G401 (cell line): ENCODE data around the gene B4GALT2. TPM values are rescaled to one million over a fixed set of nuclear protein-coding genes. Genes with fewer than 3 reads are reported as not detected.

Experiments
- DNase-seq: peaks from one replicate; pipeline ENCODE4 v3.0.0-alpha.2; 2015; ENCODE audit warnings: low spot score
- in situ Hi-C: cut with HindIII; loops from 2 replicates; pipeline ENCODE4 v1.10.0; 2016; ENCODE audit warnings: low sequenced_read_pairs, mixed read lengths
- total RNA-seq: library from RNA; depleted of rRNA; stranded (reverse); fragments of >200 nt; shearing (Covaris generic); gene quantifications from 2 replicates; pipeline ENCODE4 v1.2.3, GENCODE V29; 2014

Gene B4GALT2
- total RNA-seq, 1 experiment from 2014 or later = 38.9 TPM

DNA sequence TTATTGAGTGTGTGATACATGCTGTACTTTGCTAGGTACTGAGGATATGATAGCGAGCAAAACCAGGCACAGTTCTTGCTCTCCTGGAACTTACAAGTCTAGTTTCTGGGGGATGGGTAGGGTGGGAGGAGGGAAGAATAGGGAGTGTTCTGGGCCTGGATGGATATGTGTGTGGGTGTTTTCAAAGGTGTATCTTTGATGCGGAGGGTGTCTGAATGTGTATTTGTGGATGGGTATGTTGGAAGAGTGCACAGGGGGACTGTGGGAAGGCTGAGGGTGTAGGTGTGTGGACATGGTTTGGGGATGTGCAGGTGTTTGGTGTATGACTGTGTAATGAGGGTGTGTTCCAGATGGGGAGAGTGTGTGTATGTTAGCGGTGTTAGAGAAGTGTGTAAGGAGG lies 13.7 kb upstream of the B4GALT2 start:
- no peak for DNase-seq
- in situ Hi-C loops = no loop called here

GRCh38 chr1:43968348-43968948 lies 10.6 kb upstream of the B4GALT2 start:
- in situ Hi-C loops = no loop called here
- DNase-seq = no peak

DNA sequence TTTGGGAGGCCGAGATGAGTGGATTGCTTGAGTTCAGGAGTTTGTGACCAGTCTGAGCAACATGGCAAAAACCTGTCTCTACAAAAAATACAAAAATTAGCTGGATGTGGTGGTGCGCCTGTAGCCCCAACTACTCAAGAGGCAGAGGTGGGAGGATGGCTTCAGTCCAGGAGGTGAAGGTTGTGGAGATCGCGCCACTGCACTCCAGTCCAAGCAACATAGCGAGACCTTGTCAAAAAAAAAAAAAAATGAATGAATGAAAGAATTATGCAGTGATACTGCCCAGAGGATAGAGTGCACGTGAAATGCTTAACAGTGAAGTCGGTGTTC lies 9.6 kb upstream of the B4GALT2 start:
- no peak for DNase-seq
- in situ Hi-C loops = no loop called here

GRCh38 chr1:43969746-43970466 lies 9.1 kb upstream of the B4GALT2 start, which contains the start of gene DPH2:
DPH2 (plus strand) TSS chr1:43970010; CDS start chr1:43970176, 166 bp downstream.
- DNase-seq = peak; percentile 99
- in situ Hi-C loops = loop anchor here (10.0 kb wide), 1 partner anchor 75 kb away; no protein-coding TSS in a partner anchor

DNA sequence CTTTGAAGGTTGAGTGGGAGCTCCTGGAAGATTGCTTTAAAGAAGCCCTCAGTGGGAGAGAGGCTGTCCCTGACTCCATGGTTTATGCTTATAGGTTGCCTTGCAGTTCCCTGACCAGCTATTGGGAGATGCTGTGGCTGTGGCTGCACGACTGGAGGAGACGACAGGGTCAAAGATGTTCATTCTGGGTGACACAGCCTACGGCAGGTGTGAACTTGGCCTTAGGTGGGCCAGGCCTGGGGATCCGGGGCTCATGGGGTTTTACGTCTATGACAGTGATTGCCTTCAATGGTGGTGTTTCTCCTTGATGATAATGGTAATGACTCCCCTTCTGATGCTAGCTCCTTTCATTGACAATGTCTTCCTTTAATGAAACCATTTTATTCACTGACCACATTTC lies 8.5 kb upstream of the B4GALT2 start:
- in situ Hi-C loops = loop anchor here (10.0 kb wide), 1 partner anchor 74 kb away; no protein-coding TSS in a partner anchor
- DNase-seq = no peak

DNA sequence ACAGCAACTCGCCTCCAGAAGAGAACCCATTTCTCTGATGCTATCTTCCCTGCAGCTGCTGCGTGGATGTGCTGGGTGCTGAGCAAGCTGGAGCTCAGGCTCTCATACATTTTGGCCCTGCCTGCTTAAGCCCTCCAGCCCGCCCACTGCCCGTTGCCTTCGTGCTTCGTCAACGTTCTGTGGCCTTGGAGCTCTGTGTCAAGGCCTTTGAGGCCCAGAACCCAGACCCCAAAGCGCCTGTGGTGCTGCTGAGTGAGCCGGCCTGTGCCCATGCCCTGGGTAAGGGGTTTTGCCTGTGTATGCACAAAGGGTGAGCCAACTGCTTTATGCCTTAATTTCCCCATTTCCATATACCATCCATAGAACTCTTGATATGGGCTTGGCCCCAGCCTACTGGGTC lies 8.1 kb upstream of the B4GALT2 start:
- in situ Hi-C loops = loop anchor here (10.0 kb wide), 1 partner anchor 74 kb away; no protein-coding TSS in a partner anchor
- DNase-seq = no peak

- DNase-seq = no peak
- in situ Hi-C loops = loop anchor here (10.0 kb wide), 1 partner anchor 73 kb away; no protein-coding TSS in a partner anchor
These were observed 7.6 kb upstream of the B4GALT2 start for GRCh38 chr1:43971336-43971980.

DNA sequence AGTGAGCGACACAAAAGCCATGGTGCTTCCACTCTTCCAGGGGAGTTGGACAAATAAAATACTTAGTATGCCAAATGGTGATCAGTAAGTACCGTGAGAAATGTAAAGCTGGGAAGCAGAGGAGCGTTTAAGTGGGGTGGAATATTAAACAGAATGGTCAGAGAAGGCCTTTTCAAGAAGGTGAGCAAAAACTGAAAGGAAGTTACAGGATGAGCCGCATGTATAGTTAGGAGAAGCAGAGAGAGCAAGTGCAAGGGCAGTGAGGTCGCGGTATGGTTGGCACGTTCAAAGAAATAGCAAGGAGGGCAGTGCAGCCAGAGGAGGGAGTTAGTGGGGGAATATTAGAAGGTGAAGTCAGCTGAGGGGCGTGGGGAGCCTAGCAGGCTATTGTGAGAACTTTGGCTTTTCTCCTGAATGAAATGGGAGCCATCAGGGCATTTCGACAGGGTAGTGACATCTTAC lies 5.0 kb upstream of the B4GALT2 start:
- no peak for DNase-seq
- in situ Hi-C loops = loop anchor here (10.0 kb wide), 1 partner anchor 71 kb away; no protein-coding TSS in a partner anchor

GRCh38 chr1:43974443-43975248 lies 4.4 kb upstream of the B4GALT2 start, which contains the start of gene ATP6V0B:
ATP6V0B (plus strand) TSS chr1:43974960; CDS start chr1:43975041, 81 bp downstream.
- in situ Hi-C loops = loop anchor here (10.0 kb wide), 1 partner anchor 70 kb away; no protein-coding TSS in a partner anchor
- DNase-seq = peak; percentile 94

GRCh38 chr1:43975249-43975961 lies 3.6 kb upstream of the B4GALT2 start:
- in situ Hi-C loops = loop anchor here (10.0 kb wide), 1 partner anchor 69 kb away; no protein-coding TSS in a partner anchor
- peak; percentile 25 for DNase-seq

- in situ Hi-C loops = loop anchor here (10.0 kb wide), 1 partner anchor 69 kb away; no protein-coding TSS in a partner anchor
- no peak for DNase-seq
These were observed 3.0 kb upstream of the B4GALT2 start for GRCh38 chr1:43976045-43976444.

DNA sequence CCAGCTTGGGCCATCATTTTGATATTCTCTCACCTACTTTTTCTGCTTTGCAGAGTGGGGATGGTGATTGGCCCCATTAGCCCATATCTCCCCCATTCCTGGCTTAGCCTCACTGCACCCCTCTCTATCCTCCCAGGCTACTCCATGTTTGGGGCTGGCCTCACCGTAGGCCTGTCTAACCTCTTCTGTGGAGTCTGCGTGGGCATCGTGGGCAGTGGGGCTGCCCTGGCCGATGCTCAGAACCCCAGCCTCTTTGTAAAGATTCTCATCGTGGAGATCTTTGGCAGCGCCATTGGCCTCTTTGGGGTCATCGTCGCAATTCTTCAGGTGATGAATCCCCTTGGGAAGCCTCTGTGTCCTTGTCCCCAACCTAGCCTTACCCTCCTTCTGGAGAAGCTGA lies 2.1 kb upstream of the B4GALT2 start:
- in situ Hi-C loops = loop anchor here (10.0 kb wide), 1 partner anchor 68 kb away; no protein-coding TSS in a partner anchor

DNA sequence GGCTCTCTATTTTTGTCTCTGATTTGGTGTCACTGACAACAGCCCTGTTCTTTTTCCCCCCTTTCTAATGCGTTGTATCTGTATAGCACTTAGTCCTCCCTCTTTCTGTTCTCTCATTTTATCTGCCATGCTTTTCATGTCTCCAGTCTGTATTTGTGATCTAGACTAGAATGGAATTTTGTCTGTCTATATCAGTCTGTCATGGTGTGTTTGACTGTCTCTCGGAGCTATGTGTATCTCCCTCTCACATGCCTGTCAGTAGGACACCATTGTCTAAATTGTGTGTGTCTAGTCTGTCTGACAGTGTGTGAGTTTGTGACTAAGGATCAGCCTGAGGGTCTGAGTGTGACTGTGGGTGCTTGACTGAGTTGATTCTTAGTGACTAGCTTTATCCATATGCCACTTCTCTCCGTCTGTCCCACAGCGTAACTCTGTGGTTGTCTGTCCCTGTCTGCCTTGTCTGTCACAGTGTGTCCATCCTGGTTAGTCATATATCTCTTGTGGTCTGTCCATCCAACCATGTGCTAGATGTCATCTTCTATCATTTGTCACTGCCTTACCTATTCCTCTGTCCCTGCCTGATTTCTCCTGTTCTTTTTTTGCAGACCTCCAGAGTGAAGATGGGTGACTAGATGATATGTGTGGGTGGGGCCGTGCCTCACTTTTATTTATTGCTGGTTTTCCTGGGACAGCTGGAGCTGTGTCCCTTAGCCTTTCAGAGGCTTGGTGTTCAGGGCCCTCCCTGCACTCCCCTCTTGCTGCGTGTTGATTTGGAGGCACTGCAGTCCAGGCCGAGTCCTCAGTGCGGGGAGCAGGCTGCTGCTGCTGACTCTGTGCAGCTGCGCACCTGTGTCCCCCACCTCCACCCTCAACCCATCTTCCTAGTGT lies 1.4 kb upstream of the B4GALT2 start:
- in situ Hi-C loops = loop anchor here (10.0 kb wide), 1 partner anchor 67 kb away; no protein-coding TSS in a partner anchor
- no peak for DNase-seq

More for the DNA sequence above, 2.1 kb upstream of the B4GALT2 start:
- DNase-seq = no peak

DNA sequence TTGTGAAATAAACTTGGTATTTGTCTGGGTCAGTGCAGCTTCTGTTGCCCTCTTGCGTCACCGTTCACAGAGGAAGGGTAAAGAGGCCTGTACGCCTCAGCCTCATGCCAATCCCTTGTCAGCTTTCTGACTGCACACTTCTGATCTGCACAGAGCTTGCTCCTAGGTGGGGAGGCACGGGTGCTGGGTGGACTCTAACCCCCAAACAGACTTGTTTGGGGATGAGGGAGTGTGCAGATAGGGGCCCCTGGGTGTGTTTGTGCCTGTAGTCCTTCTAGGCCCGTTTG lies 803 bp upstream of the B4GALT2 start:
- in situ Hi-C loops = loop anchor here (10.0 kb wide), 1 partner anchor 67 kb away; no protein-coding TSS in a partner anchor
- no peak for DNase-seq

- DNase-seq = no peak
- in situ Hi-C loops = loop anchor here (10.0 kb wide), 1 partner anchor 66 kb away; no protein-coding TSS in a partner anchor
These were observed 184 bp downstream of the B4GALT2 start for GRCh38 chr1:43979261-43979527.

GRCh38 chr1:43979528-43980254 lies 681 bp downstream of the B4GALT2 start:
- in situ Hi-C loops = loop anchor here (10.0 kb wide), 1 partner anchor 65 kb away; no protein-coding TSS in a partner anchor
- DNase-seq = peak; percentile 23
